Limb (tissue), 2 donors: ENCODE data around the gene LRRC56.

Experiments
- DNase-seq, 2 donors: peaks; one replicate each; pipeline ENCODE4 v3.0.0-alpha.2; 2016; ENCODE audit errors: extremely low spot score in 2 of 2

The LRRC56 gene

DNA sequence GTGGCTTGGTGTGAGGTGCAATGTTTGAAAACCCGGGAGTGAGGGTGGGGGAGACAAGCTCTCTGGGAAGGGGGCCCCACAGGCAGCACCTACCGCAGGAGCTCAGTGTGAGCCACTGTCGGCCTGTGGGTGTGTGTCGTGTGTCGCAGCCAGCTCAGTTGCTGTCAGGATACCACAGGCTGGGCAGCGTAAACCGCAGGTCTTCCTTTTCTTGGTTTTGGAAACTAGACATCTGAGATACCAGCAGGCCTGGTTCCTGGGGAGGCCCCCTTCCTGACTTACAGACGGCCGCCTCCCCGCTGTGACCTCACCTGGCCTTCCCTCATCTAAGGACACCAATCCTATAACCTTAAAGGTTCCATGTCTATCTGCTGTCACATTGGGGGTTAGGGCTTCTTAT lies 59.0 kb downstream of the LRRC56 start:
- DNase-seq: no peak

DNA sequence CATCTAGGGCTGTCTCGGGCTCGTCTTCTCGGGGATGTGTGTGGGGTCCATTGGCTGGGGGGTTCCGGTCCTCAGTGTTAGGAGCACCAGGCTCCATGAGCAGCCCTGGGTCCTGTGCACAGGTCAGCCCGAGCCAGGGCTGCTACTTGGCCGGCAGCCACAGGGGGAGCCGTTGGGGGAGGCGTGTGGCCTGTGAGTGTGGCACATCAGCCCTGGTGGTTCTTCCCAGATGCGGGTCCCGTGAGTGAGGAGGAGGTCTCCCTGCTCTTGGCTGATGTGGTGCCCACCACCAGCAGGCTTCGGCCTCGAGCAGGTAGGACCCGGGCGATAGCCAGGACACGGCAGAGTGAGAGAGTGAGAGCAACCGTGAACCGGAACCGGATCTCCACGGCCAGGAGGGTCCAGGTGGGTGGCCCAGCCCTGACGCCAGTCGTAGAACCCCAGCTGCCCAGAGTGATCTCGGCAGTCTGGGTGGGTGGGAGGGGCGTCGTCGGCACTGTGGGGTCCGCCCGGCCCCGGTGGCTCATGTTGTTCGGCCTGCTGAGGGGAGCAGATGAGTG lies 59.9 kb downstream of the LRRC56 start:
- DNase-seq: no peak

DNA sequence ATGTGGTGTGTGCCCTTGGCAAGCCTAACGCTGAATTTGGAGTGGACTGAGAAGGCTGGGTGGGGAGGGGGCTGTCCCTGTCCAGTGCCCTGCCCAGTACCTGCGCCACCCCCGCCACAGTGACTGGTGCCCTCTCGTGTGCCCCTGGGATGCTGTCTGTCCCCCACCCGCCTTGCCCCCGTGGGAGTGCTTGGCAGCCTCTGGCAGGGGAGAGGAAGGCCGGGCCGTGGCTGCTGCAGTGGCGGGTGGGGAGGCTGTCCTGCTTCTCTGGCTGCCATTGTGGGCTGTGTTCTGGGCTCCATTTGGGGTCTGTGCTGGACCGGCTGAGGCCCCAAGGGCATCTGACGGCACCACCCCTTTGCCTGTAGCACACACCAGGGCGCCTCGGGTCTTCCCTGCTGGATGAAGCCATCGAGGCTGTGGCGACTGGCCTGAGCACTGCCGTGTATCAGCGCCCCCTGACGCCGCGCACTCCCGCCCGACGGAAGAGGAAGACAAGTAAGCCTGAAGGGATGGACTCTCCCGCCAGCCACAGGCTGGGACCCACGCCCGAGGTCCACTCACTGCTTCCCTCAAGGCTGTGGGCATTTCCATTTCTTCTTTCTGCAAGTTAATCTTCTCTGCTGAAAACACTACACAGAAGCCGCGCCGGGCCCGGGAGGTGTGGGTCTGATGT lies 60.8 kb downstream of the LRRC56 start:
- no peak for DNase-seq

DNA sequence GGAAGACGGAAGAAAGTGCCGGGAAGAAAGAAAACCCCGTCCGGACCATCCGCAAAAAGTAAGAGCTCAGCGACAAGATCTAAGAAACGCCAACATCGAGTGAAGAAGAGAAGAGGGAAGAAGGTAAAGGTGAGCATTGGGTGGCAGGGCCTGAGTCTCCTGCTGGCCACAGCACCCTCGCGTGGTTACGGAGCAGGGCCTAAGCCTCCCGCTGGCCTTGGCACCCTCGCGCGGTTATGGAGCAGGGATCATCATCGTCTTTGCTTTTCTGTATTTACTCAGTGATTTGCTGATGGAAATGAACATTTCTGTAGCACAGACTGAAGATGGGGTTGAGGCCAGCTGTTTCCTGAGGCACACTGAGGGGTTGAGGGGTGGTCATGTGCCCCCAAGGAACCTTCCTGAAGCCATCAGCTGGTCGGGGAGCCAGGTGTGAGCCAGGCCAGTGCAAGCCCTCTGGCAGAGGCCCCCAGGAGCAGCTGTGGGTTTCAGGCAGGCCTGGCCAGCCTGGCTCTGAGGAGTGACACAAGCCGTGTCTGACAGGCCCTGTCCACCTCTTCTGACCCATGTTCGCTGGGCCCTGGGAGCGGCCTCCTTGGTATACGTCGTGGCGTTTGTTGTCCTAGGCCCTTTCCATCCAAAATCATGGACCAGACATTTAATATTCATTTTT lies 64.4 kb downstream of the LRRC56 start:
- no peak for DNase-seq

DNA sequence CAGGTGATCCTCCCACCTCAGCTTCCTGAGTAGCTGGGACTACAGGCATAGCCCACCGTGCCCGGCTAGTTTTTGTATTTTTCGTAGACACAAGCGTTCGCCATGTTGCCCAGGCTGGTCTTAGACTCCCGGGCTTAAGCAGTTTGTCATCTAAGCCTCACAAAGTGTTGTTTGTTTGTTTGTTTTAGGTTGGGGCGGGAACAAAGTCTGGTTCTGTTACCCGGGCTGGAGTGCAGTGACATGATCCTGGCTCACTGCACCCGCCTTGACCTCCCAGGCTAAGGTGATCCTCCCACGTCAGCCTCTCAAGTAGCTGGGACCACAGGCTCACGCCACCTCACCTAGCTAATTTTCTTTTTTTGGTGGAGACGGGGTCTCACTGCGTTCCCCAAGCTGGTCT lies 65.8 kb downstream of the LRRC56 start:
- DNase-seq: no peak
